SH-SY5Y (cell line): ENCODE measurements around the gene CGNL1.

Experiments
- GATA2 ChIP-seq: IDR thresholded peaks from 2 replicates; pipeline ENCODE4 v1.6.1; 2011; ENCODE audit warnings: mild to moderate bottlenecking, low read depth, low read length
- GATA3 ChIP-seq: IDR thresholded peaks from 2 replicates; pipeline ENCODE4 v1.6.1; 2011; ENCODE audit warnings: low read depth, mild to moderate bottlenecking, low read length, moderate library complexity

DNA sequence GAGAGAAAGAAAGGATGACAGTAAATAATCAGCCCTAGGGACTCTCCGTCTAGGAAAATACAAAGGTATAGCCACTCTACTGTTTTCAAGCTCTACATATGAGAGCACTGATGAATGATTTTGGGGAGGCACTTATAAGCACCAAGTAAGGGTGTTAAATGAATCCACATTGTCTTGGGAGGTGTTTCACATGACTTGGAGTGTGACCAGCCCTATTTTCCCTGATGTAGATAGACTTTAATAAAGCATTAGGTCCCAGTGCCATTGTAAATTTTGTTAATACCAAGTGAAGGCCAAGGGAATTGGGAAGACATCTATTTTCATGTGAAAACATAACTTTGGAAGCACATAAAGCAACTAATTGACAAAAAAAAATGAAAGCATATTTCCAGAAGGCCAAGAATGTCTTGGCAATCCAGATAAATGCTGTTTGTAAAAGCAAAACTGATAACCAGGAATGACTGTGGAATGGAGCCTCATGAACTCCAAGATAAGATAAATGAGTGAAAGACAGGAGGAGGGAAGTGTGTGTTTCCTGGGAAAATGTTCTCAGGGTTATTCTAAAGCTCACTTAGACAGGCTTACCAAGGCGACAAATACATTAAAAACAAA is 119.4 kb downstream of the CGNL1 start:
- TF ChIP-seq GATA3 = no peak
- no peak for TF ChIP-seq GATA2
